Body of pancreas (tissue), 4 donors: ENCODE results near the gene SERPINI1. TPM values are rescaled to one million over a fixed set of nuclear protein-coding genes. Genes with fewer than 3 reads are reported as not detected.
"Not testable (repeated sequence)": the region's sequence is repeated elsewhere in the genome, so short reads cannot be mapped to it uniquely, and the experiment has no call there.

Experiments
- ATAC-seq: fragments of 150-250 bp; one replicate; pipeline ENCODE4 v1.9.1; 2016
- DNase-seq, 4 donors: peaks; one replicate each; pipeline ENCODE4 v3.0.0-alpha.2; 2019
- H3K27ac ChIP-seq, 4 donors: fragments of 200-600 bp; sonication (generic); 1 replicate in 3 of 4; 2 replicates in 1 of 4; pipeline versions ENCODE4 v1.5.1 to v1.6.1; 2016 to 2019; ENCODE audit warnings: mild to moderate bottlenecking in 1 of 4, mixed read lengths in 1 of 4, moderate library complexity in 1 of 4
- H3K27me3 ChIP-seq, 2 donors: fragments of 200-600 bp; sonication (generic); one replicate each; pipeline ENCODE4 v1.6.0; 2016; ENCODE audit warnings: mild to moderate bottlenecking in 1 of 2
- H3K36me3 ChIP-seq, 2 donors: fragments of 200-600 bp; sonication (generic); replicated peaks in 1 of 2; 2 replicates each; pipeline ENCODE4 v1.5.1; 2016; ENCODE audit warnings: low read depth in 2 of 2; ENCODE audit not compliant: insufficient read depth in 1 of 2
- H3K4me1 ChIP-seq: fragments of 200-600 bp; sonication (generic); one replicate; pipeline ENCODE4 v1.6.0; 2016
- H3K4me3 ChIP-seq, 2 donors: fragments of 200-600 bp; sonication (generic); 1 replicate in 1 of 2; 2 replicates in 1 of 2; pipeline ENCODE4 v1.5.1; 2016 to 2019
- H3K9me3 ChIP-seq, 3 donors: fragments of 200-600 bp; sonication (generic); 1 replicate in 2 of 3; 2 replicates in 1 of 3; pipeline ENCODE4 v1.5.1; 2016
- CTCF ChIP-seq, 7 experiments: fragments of 450-650 bp in 4 of 7; fragments of 200-600 bp in 3 of 7; sonication (generic) in 3 of 7; IDR thresholded peaks; one replicate each; pipeline ENCODE4 v1.5.1; 2016 to 2019; ENCODE audit warnings: antibody characterized with exemption in 7 of 7
- POLR2A ChIP-seq, 3 donors: fragments of 450-650 bp; IDR thresholded peaks; one replicate each; pipeline ENCODE4 v1.6.1; 2016; ENCODE audit warnings: antibody characterized with exemption in 3 of 3, mild to moderate bottlenecking in 2 of 3
- WGBS, 2 donors: methylation state at CpG; one replicate each; pipeline ENCODE4 v1.1.5; 2017; 5-methylcytosine and 5-hydroxymethylcytosine counted together
- intact Hi-C: fragments of 100-400 bp; cut with DNase I; formaldehyde crosslinking; loops from one replicate; pipeline ENCODE4 v1.15.1; 2023
- total RNA-seq, 2 donors: library from RNA; depleted of rRNA; stranded (reverse); fragments of >200 nt; gene quantifications; one replicate each; pipeline ENCODE4 v1.1.0, GENCODE V29; 2016

SERPINI1 gene
- total RNA-seq, 2 donors from 2014 or later = 10.2 to 20.0 TPM

- no peaks in the 10 kb centered on the region for H3K4me1 ChIP-seq
- TF ChIP-seq POLR2A (IDR thresholded peaks at IDR 0.05) (no peak), CTCF (IDR thresholded peaks at IDR 0.05) (no peak)
- WGBS, 2 donors = 89 to 90% methylated on average over 3 of the region's 3 CpGs
- H3K4me3 ChIP-seq = no peak overlapping the region
- intact Hi-C loops = no loop called here
- H3K9me3 ChIP-seq = no peaks in the 10 kb centered on the region
- H3K27me3 ChIP-seq = no peaks in the 10 kb centered on the region
- H3K36me3 ChIP-seq = no peaks in the 10 kb centered on the region
- DNase-seq (no peak), ATAC-seq (no peak)
- H3K27ac ChIP-seq = no peak overlapping the region
Measured at GRCh38 chr3:167823738-167824137, 88.2 kb downstream of the SERPINI1 start.

DNA sequence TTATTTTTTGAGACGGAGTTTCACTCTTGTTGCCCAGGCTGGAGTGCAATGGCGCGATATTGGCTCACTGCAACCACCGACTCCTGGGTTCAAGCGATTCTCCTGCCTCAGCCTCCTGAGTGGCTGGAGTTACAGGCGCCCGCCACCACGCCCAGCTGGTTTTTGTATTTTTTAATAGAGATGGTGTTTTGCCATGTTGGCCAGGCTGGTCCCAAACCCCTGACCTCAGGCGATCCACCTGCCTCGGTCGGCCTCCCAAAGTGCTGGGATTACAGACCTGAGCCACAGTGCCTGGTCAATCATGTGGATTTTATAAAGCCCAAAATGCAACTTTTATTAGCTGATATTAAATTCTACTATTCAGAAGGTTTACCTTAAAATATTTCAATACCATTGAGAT lies 92.1 kb downstream of the SERPINI1 start:
- H3K4me3 ChIP-seq, H3K9me3 ChIP-seq, H3K27me3 ChIP-seq, H3K36me3 ChIP-seq, H3K4me1 ChIP-seq, ATAC-seq, intact Hi-C loops, H3K27ac ChIP-seq, DNase-seq: not testable (repeated sequence)
- WGBS, 2 donors = 95 to 100% methylated on average over 11 of the region's 11 CpGs

DNA sequence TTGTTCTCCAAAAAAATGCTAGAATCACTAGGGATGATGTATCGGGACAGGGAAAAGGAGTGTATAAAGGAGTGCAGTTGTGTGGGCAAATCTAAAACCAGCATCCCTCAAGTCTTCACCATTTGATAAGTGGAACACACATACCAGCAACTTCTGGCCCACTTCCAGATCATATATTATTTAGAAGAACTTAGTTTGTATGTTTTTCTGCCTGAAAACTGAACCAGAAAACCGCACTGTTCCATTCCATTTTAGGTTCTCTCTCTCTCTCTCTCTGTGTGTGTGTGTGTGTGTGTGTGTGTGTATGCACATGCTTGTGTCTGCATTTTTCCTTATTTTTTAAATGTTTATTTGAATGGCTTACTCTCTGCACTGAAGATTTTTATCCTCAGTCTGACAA lies 93.5 kb downstream of the SERPINI1 start:
- DNase-seq = no peak
- TF ChIP-seq POLR2A (IDR thresholded peaks at IDR 0.05) = no peak
- TF ChIP-seq CTCF (IDR thresholded peaks at IDR 0.05) = no peak
- H3K4me1 ChIP-seq = no peaks in the 10 kb centered on the region
- intact Hi-C loops = no loop called here
- WGBS, 2 donors = 81 to 94% methylated on average over 2 of the region's 2 CpGs
- no peaks in the 10 kb centered on the region for H3K27me3 ChIP-seq
- ATAC-seq = no peak
- no peaks in the 10 kb centered on the region for H3K9me3 ChIP-seq
- no peak overlapping the region for H3K27ac ChIP-seq
- no peaks in the 10 kb centered on the region for H3K36me3 ChIP-seq
- no peak overlapping the region for H3K4me3 ChIP-seq

DNA sequence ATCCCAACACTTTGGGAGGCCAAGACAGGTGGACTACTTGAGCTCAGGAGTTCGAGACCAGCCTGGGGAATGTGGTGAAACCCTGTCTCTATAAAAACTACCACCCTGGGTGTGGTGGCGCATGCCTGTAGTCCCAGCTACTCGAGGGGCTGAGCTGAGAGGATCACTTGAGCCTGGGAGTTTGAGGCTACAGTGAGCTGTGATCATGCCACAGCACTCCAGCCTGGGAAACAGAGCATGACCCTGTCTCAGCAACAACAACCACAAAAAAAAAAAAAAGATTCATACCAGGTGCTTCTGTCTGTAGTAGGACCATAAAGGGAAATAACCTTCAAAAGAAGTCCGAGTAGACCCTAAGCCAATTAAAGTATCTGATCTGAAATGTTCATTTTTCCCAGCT lies 94.5 kb downstream of the SERPINI1 start:
- DNase-seq (no peak), ATAC-seq (no peak)
- Histone ChIP-seq H3K9me3 (no peaks in the 10 kb centered on the region), H3K4me1 (no peaks in the 10 kb centered on the region), H3K27ac (no peak overlapping the region), H3K36me3 (no peaks in the 10 kb centered on the region), H3K27me3 (no peaks in the 10 kb centered on the region), H3K4me3 (no peak overlapping the region)
- intact Hi-C loops = no loop called here
- 74 to 84% methylated on average over 4 of the region's 4 CpGs for WGBS, 2 donors
- TF ChIP-seq CTCF (IDR thresholded peaks at IDR 0.05) (no peak), POLR2A (IDR thresholded peaks at IDR 0.05) (no peak)

DNA sequence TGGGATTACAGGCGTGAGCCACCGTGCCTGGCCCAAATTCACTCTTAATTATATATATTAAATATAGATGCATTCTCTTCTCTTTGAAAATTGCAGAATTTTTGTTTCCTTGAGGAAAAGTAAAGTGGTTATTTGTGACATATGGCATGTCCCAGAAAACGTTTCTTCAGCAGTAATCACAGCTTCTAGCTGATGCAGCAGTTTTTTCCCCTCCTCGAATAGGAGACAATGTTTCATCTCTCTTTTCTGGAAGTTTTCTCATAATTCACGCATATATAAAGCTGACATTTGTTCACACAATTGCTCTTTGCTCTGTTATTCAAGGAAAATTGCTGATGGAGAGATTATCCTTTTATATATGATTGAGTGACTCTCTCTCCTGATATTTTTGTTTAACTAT lies 99.8 kb downstream of the SERPINI1 start:
- Histone ChIP-seq H3K36me3 (no peaks in the 10 kb centered on the region), H3K4me3 (no peak overlapping the region), H3K9me3 (no peaks in the 10 kb centered on the region), H3K27ac (no peak overlapping the region), H3K4me1 (no peaks in the 10 kb centered on the region), H3K27me3 (no peaks in the 10 kb centered on the region)
- no peak for TF ChIP-seq POLR2A (IDR thresholded peaks at IDR 0.05)
- no peak for TF ChIP-seq CTCF (IDR thresholded peaks at IDR 0.05)
- intact Hi-C loops = no loop called here
- WGBS, 2 donors = 79 to 80% methylated on average over 5 of the region's 5 CpGs
- DNase-seq = no peak
- ATAC-seq = no peak
